ENCODE measurements around the gene GHR.
"Not testable (repeated sequence)": the region's sequence is repeated elsewhere in the genome, so short reads cannot be mapped to it uniquely, and the experiment has no call there.

GHR gene

DNA sequence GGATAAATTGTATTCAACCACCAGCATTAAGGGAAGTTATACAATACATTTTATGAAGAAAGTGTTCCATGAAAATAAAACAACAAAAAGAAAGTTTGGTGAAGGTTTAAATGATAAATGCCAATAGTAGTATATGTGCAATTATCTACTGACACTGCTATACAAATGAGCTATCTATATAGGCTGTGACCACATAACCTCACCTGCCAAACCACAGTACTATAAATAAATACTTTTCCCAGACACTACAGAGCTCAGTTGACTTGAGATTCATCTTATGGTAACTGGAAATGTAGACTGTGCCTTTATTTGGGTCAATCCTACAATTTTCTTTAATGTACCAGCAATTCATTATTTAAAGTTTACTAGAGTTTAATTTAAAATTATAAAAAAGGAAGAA, 252.4 kb downstream of the GHR start:
- no peaks in the 10 kb centered on the region for H3K4me1 ChIP-seq (ENCODE audit: control insufficient read depth in 1 of 2, insufficient read depth in 1 of 2, low read depth in 1 of 2, low read length in 1 of 2)
- no peak overlapping the region for H3K27ac ChIP-seq
- H3K9me3 ChIP-seq, result no peaks in the 10 kb centered on the region
- H3K27me3 ChIP-seq, result no peaks in the 10 kb centered on the region
- H3K36me3 ChIP-seq, result no peaks in the 10 kb centered on the region
- no peak overlapping the region for H3K4me3 ChIP-seq (ENCODE audit: low read depth in 1 of 2, low read length in 1 of 2)
- TF ChIP-seq, protein P1, sequence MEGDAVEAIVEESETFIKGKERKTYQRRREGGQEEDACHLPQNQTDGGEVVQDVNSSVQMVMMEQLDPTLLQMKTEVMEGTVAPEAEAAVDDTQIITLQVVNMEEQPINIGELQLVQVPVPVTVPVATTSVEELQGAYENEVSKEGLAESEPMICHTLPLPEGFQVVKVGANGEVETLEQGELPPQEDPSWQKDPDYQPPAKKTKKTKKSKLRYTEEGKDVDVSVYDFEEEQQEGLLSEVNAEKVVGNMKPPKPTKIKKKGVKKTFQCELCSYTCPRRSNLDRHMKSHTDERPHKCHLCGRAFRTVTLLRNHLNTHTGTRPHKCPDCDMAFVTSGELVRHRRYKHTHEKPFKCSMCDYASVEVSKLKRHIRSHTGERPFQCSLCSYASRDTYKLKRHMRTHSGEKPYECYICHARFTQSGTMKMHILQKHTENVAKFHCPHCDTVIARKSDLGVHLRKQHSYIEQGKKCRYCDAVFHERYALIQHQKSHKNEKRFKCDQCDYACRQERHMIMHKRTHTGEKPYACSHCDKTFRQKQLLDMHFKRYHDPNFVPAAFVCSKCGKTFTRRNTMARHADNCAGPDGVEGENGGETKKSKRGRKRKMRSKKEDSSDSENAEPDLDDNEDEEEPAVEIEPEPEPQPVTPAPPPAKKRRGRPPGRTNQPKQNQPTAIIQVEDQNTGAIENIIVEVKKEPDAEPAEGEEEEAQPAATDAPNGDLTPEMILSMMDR (IDR thresholded peaks at IDR 0.05), result no peak

DNA sequence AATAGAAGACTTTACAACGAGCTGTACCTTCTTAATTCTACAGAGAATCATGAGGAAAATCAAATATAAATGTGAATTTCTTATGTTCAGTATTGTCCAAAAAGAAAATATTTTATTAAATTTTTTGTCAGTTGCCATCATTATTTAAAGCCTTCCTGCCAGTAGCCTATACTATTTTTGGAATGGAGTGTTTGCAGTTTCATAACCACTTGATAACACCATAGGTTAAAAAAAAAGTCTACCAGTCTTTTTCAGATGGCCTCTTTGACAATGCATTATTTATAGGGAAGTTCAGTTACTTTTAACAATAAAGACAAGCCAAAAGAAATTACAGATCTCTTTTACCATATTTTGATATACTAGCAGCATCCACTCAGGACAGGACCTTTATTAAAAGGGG, 253.1 kb downstream of the GHR start:
- no peaks in the 10 kb centered on the region for H3K9me3 ChIP-seq
- no peaks in the 10 kb centered on the region for H3K36me3 ChIP-seq
- H3K4me1 ChIP-seq (ENCODE audit: control insufficient read depth in 1 of 2, insufficient read depth in 1 of 2, low read depth in 1 of 2, low read length in 1 of 2), result no peaks in the 10 kb centered on the region
- TF ChIP-seq, protein P1 (IDR thresholded peaks at IDR 0.05), result no peak
- H3K27me3 ChIP-seq, result no peaks in the 10 kb centered on the region
- H3K27ac ChIP-seq, result no peak overlapping the region
- H3K4me3 ChIP-seq (ENCODE audit: low read depth in 1 of 2, low read length in 1 of 2), result no peak overlapping the region

DNA sequence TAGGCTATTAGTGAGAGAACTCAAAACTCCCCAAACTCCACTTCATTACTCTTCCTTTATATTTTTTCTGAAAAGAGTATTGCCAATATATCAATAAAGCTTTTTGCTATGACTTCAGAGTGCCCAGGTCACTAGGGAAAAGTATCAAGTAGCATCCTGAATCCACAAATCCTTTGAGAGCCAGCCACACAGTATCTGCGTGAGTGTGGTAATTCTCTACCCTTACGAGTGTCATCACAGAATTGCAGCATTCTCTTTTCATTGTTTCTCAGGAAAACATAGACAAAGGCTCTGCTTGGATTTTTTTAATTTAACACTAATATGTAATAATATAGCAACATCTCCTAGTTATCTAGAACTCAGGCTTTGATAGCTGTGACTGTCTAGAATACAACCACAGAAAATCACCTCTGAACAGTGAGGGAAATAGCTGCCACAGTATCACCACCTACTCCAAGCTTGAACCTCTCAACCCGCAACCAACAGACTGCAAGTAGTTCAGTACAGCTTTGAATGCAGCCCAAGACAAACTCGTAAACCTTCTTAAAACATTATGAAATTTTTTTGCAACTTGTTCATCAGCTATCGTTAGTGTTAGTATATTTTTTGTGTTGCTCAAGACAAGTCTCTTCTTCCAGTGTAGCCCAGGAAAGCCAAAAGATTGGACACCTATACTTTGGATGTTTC, 254.1 kb downstream of the GHR start:
- H3K36me3 ChIP-seq, result no peaks in the 10 kb centered on the region
- no peak overlapping the region for H3K27ac ChIP-seq
- TF ChIP-seq, protein P1 (IDR thresholded peaks at IDR 0.05), result no peak
- H3K4me3 ChIP-seq (ENCODE audit: low read depth in 1 of 2, low read length in 1 of 2), result no peak overlapping the region
- H3K4me1 ChIP-seq (ENCODE audit: control insufficient read depth in 1 of 2, insufficient read depth in 1 of 2, low read depth in 1 of 2, low read length in 1 of 2), result no peaks in the 10 kb centered on the region
- no peaks in the 10 kb centered on the region for H3K27me3 ChIP-seq
- no peaks in the 10 kb centered on the region for H3K9me3 ChIP-seq

DNA sequence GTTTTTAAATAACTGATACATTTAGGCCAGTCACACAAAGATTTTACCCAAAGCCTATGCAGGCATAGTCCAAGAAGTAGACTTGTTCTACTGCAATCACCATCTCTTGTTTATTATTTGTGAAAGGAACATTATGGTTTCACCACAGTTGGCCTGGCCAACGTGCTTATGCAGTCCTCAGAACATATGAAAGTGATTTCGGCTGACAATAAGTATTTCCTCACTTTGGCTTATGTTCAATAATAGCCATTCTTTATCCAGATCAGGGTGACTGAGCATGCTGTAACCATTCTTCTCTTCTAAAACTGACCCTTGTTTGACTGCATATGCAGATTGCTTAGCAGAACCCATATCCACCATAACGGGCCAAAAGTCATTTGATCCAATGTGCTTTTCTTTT, 256.8 kb downstream of the GHR start:
- H3K27ac ChIP-seq, result no peak overlapping the region
- no peaks in the 10 kb centered on the region for H3K9me3 ChIP-seq
- no peaks in the 10 kb centered on the region for H3K36me3 ChIP-seq
- no peak overlapping the region for H3K4me3 ChIP-seq (ENCODE audit: low read depth in 1 of 2, low read length in 1 of 2)
- H3K4me1 ChIP-seq (ENCODE audit: control insufficient read depth in 1 of 2, insufficient read depth in 1 of 2, low read depth in 1 of 2, low read length in 1 of 2), result no peaks in the 10 kb centered on the region
- H3K27me3 ChIP-seq, result no peaks in the 10 kb centered on the region
- TF ChIP-seq, protein P1 (IDR thresholded peaks at IDR 0.05), result no peak

DNA sequence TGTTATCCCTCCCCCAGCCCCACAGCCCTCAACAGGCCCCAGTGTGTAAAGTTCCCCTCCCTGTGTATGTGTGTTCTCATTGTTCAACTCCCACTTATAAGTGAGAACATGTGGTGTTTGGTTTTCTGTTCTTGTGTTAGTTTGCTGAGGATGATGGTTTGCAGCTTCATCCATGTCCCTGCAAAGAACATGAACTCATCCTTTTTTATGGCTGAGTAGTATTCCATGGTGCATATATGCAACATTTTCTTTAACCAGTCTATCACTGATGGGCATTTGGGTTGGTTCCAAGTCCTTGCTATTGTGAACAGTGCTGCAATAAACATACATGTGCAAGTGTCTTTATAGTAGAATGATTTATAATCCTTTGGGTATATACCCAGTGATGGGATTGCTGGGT, 261.8 kb downstream of the GHR start:
- not testable (repeated sequence) for H3K36me3 ChIP-seq; H3K27ac ChIP-seq; H3K9me3 ChIP-seq; H3K4me1 ChIP-seq (ENCODE audit: control insufficient read depth in 1 of 2, insufficient read depth in 1 of 2, low read depth in 1 of 2, low read length in 1 of 2); H3K4me3 ChIP-seq (ENCODE audit: low read depth in 1 of 2, low read length in 1 of 2); H3K27me3 ChIP-seq

DNA sequence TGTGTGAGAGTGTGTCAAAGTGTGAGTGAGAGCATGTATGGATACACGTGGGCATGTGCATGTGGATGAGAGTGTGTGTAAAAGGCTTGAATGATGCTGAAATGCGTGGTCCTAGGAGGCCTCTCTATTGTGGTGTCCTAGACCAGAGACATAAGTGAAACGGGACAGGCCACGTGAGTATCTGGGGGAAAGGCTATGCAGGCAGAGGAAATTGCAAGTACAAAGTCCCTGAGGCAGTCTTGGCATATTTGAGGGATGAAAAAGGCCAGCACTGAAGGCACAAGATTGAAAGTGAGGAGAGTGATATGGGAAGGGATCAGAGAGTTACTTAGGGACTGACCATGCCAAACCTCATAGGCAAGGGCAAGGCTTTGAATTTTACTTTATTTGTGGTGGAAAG, 266.2 kb downstream of the GHR start:
- Histone ChIP-seq H3K9me3 (no peaks in the 10 kb centered on the region), H3K4me3 (ENCODE audit: low read depth in 1 of 2, low read length in 1 of 2) (no peak overlapping the region), H3K27me3 (no peaks in the 10 kb centered on the region), H3K4me1 (ENCODE audit: control insufficient read depth in 1 of 2, insufficient read depth in 1 of 2, low read depth in 1 of 2, low read length in 1 of 2) (no peaks in the 10 kb centered on the region), H3K36me3 (no peaks in the 10 kb centered on the region), H3K27ac (no peak overlapping the region)
- TF ChIP-seq, protein P1 (IDR thresholded peaks at IDR 0.05), result no peak
